NCI-H524 treated with DMSO at 0.1 percent for 48 hours (cell line): ENCODE data around the gene HLA-DRA.
A peak's percentile ranks its signal among the peaks of the same experiment; 100 is the strongest.

Experiments used
- DNase-seq: peaks from one replicate; lab custom pipeline; 2025; lab: John Stamatoyannopoulos, UW

Gene HLA-DRA

GRCh38 chr6:32439602-32440214 is at the start of gene HLA-DRA:
Gene HLA-DRA, plus strand, starts transcription at chr6:32439887. Its CDS starts 64 bp downstream, at chr6:32439951.
- no peak for DNase-seq

GRCh38 chr6:32391505-32391904 is 48.2 kb upstream of the HLA-DRA start:
- no peak for DNase-seq

GRCh38 chr6:32393665-32394420 is 45.8 kb upstream of the HLA-DRA start:
- no peak for DNase-seq

- DNase-seq: no peak
Observed at GRCh38 chr6:32396028-32396427, 43.7 kb upstream of the HLA-DRA start.

GRCh38 chr6:32397252-32397920 is 42.3 kb upstream of the HLA-DRA start:
- no peak for DNase-seq

GRCh38 chr6:32401284-32401963 is 38.3 kb upstream of the HLA-DRA start:
- no peak for DNase-seq

- no peak for DNase-seq
Observed at GRCh38 chr6:32402812-32403211, 36.9 kb upstream of the HLA-DRA start.

GRCh38 chr6:32405656-32406055 is 34.0 kb upstream of the HLA-DRA start:
- no peak for DNase-seq

- DNase-seq: no peak
Observed at GRCh38 chr6:32406197-32406596, 33.5 kb upstream of the HLA-DRA start.

GRCh38 chr6:32406857-32407256 is 32.8 kb upstream of the HLA-DRA start, which contains the start of gene BTNL2:
Gene BTNL2, minus strand, starts transcription at chr6:32407181. Its CDS starts 58 bp downstream, at chr6:32407123.
- no peak for DNase-seq

GRCh38 chr6:32410906-32411305 is 28.8 kb upstream of the HLA-DRA start:
- DNase-seq: no peak

GRCh38 chr6:32411566-32412327 is 27.9 kb upstream of the HLA-DRA start:
- no peak for DNase-seq

GRCh38 chr6:32413427-32414047 is 26.1 kb upstream of the HLA-DRA start:
- no peak for DNase-seq

- peak; percentile 12 for DNase-seq
Observed at GRCh38 chr6:32415521-32416019, 24.1 kb upstream of the HLA-DRA start.

GRCh38 chr6:32416036-32416435 is 23.7 kb upstream of the HLA-DRA start:
- no peak for DNase-seq

- DNase-seq: no peak
Observed at GRCh38 chr6:32424589-32425300, 14.9 kb upstream of the HLA-DRA start.

- DNase-seq: no peak
Observed at GRCh38 chr6:32426338-32426737, 13.3 kb upstream of the HLA-DRA start.

- no peak for DNase-seq
Observed at GRCh38 chr6:32427218-32427617, 12.5 kb upstream of the HLA-DRA start.

- DNase-seq: no peak
Observed at GRCh38 chr6:32427934-32428474, 11.7 kb upstream of the HLA-DRA start.

- no peak for DNase-seq
Observed at GRCh38 chr6:32430179-32430578, 9.5 kb upstream of the HLA-DRA start.
